Measurements from ENCODE around the gene UBR2. TPM values are rescaled to one million over a fixed set of nuclear protein-coding genes. Genes with fewer than 3 reads are reported as not detected.
A peak's percentile ranks its signal among the peaks of the same experiment; 100 is the strongest.

The UBR2 gene
- total RNA-seq, 6 experiments from 2014 or later, result 14.0 to 22.8 (median 16.7) TPM

GRCh38 chr6:42704937-42705374 is 141.1 kb downstream of the UBR2 start:
- no peaks in the 10 kb centered on the region for H3K36me3 ChIP-seq
- ATAC-seq (no peak), DNase-seq (no peak)
- TF ChIP-seq POLR2A (IDR thresholded peaks at IDR 0.05), result no peak
- TF ChIP-seq, protein P1, sequence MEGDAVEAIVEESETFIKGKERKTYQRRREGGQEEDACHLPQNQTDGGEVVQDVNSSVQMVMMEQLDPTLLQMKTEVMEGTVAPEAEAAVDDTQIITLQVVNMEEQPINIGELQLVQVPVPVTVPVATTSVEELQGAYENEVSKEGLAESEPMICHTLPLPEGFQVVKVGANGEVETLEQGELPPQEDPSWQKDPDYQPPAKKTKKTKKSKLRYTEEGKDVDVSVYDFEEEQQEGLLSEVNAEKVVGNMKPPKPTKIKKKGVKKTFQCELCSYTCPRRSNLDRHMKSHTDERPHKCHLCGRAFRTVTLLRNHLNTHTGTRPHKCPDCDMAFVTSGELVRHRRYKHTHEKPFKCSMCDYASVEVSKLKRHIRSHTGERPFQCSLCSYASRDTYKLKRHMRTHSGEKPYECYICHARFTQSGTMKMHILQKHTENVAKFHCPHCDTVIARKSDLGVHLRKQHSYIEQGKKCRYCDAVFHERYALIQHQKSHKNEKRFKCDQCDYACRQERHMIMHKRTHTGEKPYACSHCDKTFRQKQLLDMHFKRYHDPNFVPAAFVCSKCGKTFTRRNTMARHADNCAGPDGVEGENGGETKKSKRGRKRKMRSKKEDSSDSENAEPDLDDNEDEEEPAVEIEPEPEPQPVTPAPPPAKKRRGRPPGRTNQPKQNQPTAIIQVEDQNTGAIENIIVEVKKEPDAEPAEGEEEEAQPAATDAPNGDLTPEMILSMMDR (IDR thresholded peaks at IDR 0.05), result no peak
- H3K9me3 ChIP-seq, result no peaks in the 10 kb centered on the region
- no peak overlapping the region for H3K4me3 ChIP-seq
- no peaks in the 10 kb centered on the region for H3K4me1 ChIP-seq
- intact Hi-C loops (cut with DNase I), result no loop called here
- H3K27ac ChIP-seq, result no peak overlapping the region
- H3K27me3 ChIP-seq, result no peaks in the 10 kb centered on the region
- 56% methylated on average over 3 of the region's 4 CpGs for WGBS (ENCODE audit: insufficient coverage, low coverage, low lambda C conversion rate, missing lambda C conversion rate)

GRCh38 chr6:42707595-42707994 is 143.8 kb downstream of the UBR2 start:
- DNase-seq, result no peak
- H3K9me3 ChIP-seq, result no peaks in the 10 kb centered on the region
- no peak overlapping the region for H3K4me3 ChIP-seq
- intact Hi-C loops (cut with DNase I), result no loop called here
- no peaks in the 10 kb centered on the region for H3K4me1 ChIP-seq
- no peak for ATAC-seq
- no peaks in the 10 kb centered on the region for H3K36me3 ChIP-seq
- TF ChIP-seq, protein P1 (IDR thresholded peaks at IDR 0.05), result no peak
- TF ChIP-seq POLR2A (IDR thresholded peaks at IDR 0.05), result no peak
- no peak overlapping the region for H3K27ac ChIP-seq
- H3K27me3 ChIP-seq, result no peaks in the 10 kb centered on the region
- WGBS (ENCODE audit: insufficient coverage, low coverage, low lambda C conversion rate, missing lambda C conversion rate), result 56% methylated on average over 3 of the region's 7 CpGs

DNA sequence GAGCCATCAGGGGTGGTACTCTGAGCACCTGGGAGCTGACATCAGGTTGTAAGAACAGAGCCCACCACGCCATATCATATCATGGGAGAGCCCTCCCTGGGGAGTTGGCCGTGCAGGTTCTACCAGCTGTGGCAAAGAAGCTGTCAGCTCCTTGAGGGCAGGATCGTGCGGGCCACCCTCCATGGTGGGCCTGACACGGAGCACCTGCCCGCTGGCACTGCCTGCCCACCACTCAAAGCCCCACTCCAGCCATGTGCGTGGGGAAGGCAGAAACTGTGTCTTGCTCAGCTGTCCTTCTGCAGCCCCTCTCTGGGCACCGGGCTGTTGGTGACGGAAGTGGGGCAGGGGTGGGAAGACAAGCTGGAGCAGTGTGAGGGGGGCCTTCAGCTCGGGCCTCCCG is 144.3 kb downstream of the UBR2 start:
- ATAC-seq (peak in 1 of 4 donors; percentile 19), DNase-seq (no peak)
- no peaks in the 10 kb centered on the region for H3K27me3 ChIP-seq
- H3K27ac ChIP-seq, result no peak overlapping the region
- no peaks in the 10 kb centered on the region for H3K9me3 ChIP-seq
- no CpG with 5 or more reads among the region's 11 CpGs for WGBS (ENCODE audit: insufficient coverage, low coverage, low lambda C conversion rate, missing lambda C conversion rate)
- H3K4me1 ChIP-seq, result no peaks in the 10 kb centered on the region
- no peaks in the 10 kb centered on the region for H3K36me3 ChIP-seq
- TF ChIP-seq, protein P1 (IDR thresholded peaks at IDR 0.05), result no peak
- no peak for TF ChIP-seq POLR2A (IDR thresholded peaks at IDR 0.05)
- H3K4me3 ChIP-seq, result no peak overlapping the region
- intact Hi-C loops (cut with DNase I), result no loop called here

- Histone ChIP-seq H3K27ac (no peak overlapping the region), H3K36me3 (no peaks in the 10 kb centered on the region), H3K27me3 (no peaks in the 10 kb centered on the region), H3K9me3 (no peaks in the 10 kb centered on the region), H3K4me3 (no peak overlapping the region), H3K4me1 (no peaks in the 10 kb centered on the region)
- ATAC-seq (peak in 1 of 4 donors; percentile 34), DNase-seq (no peak)
- TF ChIP-seq POLR2A (IDR thresholded peaks at IDR 0.05), result no peak
- TF ChIP-seq, protein P1 (IDR thresholded peaks at IDR 0.05), result no peak
- WGBS (ENCODE audit: insufficient coverage, low coverage, low lambda C conversion rate, missing lambda C conversion rate), result no CpG with 5 or more reads among the region's 6 CpGs
- intact Hi-C loops (cut with DNase I), result no loop called here
Measured at GRCh38 chr6:42709871-42710270, 146.0 kb downstream of the UBR2 start.

- WGBS (ENCODE audit: insufficient coverage, low coverage, low lambda C conversion rate, missing lambda C conversion rate), result 44% methylated on average over 4 of the region's 9 CpGs
- intact Hi-C loops (cut with DNase I), result no loop called here
- no peak for TF ChIP-seq POLR2A (IDR thresholded peaks at IDR 0.05)
- TF ChIP-seq, protein P1 (IDR thresholded peaks at IDR 0.05), result no peak
- no peaks in the 10 kb centered on the region for H3K9me3 ChIP-seq
- H3K4me1 ChIP-seq, result no peaks in the 10 kb centered on the region
- no peak overlapping the region for H3K27ac ChIP-seq
- DNase-seq (no peak), ATAC-seq (no peak)
- no peaks in the 10 kb centered on the region for H3K27me3 ChIP-seq
- no peak overlapping the region for H3K4me3 ChIP-seq
- H3K36me3 ChIP-seq, result no peaks in the 10 kb centered on the region
Measured at GRCh38 chr6:42710316-42710715, 146.5 kb downstream of the UBR2 start.

All from right lobe of liver (tissue), 6 donors.